Activated gamma-delta T cell treated with anti-CD3 and anti-CD28 coated beads, Interleukin-2, amount 50 U/mL, for 16 hours (primary cell): Measurements from ENCODE around the gene PCGF5.
A peak's percentile ranks its signal among the peaks of the same experiment; 100 is the strongest.
"Not testable (repeated sequence)": the region's sequence is repeated elsewhere in the genome, so short reads cannot be mapped to it uniquely, and the experiment has no call there.

Source experiments
- DNase-seq: peaks from one replicate; pipeline ENCODE4 v3.0.0-alpha.2; 2020; ENCODE audit warnings: low read depth

PCGF5 gene

DNA sequence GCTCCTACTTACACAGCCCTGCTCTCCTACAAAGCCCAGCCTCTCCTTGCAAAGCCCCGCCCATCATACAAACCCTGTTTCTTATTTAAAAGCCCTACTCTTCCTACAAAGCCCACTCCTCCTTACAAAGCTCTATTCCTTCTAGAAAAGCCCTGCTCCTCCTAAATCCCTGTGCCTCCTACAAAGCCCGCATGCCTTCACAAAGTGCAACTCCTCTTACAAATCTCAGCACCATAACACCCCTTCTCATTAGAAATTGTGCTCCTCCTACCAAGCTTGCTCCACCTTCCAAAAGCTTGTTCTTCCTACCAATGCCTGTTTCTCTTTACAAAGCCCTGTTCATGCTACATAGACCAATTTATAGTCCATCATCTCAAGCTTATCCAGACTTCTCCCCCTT is 66.1 kb downstream of the PCGF5 start:
- DNase-seq, result no peak

DNA sequence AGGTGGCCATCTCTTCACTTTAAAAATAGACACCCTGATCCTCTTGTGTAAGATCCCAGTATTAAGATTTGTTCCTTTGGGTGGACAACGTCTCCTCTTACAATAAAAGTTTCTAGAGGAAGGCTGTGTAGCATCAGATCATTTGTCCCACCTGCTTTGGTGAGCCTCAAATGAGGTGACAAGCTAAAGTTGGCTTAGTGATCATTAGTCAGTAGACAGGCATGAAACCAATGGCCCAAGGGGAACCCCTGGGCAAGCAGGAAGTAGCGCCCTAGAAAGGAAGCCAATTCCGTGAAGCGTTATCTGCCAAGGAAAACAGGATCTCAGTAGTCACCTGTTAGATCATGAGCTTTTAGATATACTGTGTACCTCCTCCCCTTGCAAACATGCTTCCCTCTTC is 66.8 kb downstream of the PCGF5 start:
- no peak for DNase-seq

DNA sequence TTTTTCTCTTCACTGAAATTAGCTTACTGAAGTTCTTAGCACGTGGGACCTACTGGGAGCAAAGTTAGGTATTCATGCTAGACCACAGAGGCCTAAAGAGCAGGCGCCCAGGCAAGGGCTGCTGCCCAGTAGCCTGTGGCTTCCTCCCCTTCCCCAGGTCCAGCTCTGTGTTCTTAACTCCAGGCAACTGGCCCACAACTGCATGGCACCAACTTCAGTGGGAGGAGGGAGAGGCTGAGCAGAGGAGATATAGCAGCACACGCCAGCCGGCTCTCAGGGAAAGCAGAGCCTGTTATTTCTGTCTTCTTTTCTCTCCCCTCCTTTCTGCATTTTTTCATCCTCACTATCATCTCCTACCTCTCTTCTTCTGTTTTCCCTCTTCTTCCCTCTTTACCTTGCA is 67.4 kb downstream of the PCGF5 start:
- no peak for DNase-seq

DNA sequence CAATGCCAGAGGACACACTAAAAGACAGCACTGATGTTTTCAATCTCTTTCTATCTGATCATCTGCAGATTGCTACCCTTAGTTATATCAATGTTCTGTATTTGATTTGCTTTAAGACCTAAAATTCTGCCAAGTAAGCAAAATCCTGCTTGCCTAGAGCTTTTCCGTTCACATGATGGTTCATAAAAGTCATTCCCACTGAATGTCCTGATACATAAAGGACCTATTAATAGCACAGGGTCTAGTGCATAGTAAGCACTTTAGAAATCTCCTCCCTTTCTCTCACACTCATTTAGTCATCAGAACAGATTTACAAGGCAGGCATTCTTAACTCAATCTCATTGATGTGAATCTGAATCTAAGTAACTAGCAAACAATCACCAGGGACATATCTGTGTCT is 68.8 kb downstream of the PCGF5 start:
- DNase-seq, result no peak

DNA sequence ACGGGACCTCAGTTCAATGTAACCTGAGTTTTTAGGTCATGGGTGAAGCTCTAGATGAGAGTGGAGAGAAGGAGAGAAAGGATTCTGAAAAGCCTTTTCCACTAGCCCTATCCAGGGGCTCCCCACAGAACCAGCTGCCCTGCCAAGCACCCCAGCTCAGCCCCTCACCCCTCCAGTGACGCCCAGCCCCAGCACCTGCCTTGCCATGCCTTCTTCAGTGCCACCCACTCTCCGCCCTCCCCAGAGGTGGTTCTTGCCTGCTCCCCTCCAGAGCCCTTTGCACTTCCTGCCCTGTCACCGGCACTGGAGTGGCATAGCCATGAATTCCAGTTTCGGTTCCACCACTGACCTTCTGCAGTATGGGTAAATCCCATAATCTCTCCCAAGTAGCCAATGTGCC is 70.1 kb downstream of the PCGF5 start:
- DNase-seq, result no peak

DNA sequence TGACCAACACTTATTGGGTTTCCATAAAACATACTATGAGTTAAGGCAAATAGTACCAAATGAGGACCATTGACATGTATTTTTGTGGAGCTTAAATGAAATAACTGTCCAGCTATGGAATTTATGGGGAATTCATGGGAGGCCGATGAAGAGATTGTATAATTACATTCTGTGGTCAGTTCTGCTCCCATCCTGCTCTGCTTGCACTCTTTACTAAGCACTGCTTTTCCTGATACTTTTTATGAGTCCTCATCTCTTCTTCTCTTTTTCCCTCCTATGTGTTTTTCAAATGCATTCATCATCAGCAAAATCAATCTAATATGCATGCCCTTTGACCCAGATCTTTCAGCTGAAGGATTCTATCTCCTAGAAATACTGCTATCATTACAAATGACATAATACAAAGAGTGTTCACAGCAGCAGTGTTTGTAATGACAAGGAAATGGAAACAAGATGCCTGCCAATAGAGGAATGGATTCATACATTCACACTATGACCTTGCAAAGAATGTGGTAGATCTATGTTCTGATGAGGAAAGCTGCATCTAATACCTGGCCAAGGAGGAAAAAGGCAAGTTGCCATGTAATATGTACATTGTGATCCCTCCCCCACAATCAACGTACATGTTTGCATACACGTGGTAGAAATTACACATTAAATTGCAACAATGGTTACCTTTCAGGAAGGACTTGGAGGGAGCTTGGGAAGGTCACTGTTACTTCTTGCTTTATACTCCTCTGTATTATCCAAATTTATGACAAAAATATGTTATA is 73.9 kb downstream of the PCGF5 start:
- no peak for DNase-seq

DNA sequence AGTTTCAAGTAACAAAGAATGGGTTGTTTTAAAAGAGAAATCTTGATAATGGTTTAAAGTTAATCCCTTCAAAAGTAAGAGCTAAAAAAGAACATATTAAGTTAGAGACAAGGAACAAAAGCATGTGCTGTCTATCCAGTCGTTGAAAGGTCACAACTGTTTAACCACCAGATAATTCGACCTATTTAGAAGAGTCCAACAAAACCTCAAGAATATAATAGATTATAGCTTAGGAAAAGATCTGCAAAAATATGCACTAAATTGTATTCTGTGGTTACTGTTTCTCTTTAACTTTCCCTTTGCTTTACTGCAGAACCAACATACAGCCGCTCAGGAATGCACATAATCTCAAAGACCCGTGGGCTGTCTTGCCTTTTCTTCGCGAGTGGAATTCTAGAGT is 74.9 kb downstream of the PCGF5 start:
- no peak for DNase-seq

DNA sequence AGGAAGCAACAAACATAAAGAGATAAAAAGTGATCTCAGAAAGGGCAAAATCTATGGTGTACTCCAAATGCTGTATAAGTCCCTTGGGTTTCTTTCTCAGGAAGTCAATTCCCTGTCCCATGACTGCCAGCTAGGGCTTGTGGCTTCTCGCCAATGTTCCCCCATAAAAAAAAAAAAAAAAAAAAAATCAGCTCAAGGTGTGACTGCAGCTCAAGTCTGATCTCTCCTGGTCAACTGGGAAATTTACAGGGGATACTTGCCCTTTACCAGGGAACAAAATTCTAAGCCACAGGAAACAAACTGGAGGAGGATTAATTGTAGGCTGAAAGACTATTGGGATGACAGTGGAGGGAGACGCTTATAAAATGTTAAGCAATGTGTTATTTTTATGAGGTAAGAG is 76.0 kb downstream of the PCGF5 start:
- DNase-seq, result no peak

DNA sequence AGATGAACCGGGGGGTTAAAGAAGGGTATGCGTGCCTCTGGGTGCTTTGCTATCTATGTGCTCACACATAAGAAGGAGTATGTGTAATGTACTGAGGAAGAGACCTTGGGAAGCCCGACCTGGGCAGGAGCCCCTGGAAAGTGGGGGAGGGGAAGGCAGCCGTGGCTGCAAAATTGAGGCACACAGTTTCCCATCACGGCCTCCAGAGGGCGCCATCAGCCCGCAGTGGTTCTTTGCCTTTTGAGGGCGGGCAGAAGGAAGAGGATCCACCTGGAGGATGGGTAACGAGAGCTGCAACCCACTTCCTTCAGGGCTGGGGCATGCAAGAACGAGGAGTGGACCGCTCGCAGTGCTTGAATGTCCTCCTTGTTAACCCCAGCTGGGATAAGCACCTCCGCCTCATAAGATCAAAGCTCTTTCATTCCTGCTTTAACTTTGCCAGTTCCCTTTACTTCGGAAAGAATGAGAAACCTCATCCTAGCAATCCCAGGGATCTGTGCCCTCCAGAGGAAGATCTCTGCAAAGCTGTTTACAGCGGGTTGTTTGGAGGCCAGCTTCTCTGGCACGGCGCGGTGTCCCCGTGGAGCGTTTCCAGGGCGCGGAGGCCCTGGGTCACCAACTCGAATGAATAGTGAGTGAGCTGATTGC is 77.9 kb downstream of the PCGF5 start:
- peak; percentile 65 for DNase-seq

DNA sequence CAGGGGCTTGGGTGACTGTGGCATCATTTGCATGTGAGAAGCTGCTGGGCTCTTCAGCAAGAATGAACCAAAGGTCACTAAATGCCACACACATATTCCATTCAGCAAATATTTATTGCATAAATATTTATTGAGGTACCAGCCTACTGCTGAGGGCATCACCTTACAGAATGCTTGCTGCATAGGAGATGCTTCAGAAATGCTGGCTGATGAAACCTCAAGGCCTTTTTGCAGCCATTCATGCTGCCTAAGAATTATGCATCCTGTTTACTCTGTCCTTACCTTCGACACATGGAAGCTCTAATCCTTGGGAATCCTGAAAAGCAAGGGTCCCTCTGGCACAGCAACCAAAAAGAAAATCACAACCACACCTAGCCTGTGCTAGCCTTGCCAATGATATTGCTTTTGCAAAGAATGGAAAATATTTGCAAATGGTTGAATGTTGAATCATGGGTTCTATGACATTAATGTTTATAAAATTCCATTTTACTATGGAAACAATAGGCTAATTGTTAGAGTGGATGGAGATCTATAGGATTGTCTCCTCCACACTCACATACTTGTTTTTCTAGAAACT is 79.6 kb downstream of the PCGF5 start:
- no peak for DNase-seq

DNA sequence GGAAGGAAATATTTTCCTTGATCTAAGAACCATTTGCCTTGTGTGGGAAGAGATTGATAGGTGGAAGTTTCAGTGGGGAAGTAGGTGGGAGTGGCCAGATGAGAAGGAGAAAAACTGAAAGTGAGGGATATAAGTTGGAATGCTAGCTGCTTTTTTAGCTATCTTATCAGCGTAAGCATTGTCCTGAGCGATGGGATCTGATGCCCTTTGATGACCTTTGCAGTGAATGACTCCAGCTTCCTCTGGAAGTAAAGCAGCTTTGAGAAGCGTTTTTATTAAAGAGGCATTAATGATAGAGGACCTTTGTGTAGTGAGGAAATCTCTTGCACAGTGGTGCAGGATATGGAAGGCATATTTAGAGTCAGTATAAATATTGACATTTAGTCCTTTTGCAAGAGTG is 82.5 kb downstream of the PCGF5 start:
- DNase-seq, result not testable (repeated sequence)

DNA sequence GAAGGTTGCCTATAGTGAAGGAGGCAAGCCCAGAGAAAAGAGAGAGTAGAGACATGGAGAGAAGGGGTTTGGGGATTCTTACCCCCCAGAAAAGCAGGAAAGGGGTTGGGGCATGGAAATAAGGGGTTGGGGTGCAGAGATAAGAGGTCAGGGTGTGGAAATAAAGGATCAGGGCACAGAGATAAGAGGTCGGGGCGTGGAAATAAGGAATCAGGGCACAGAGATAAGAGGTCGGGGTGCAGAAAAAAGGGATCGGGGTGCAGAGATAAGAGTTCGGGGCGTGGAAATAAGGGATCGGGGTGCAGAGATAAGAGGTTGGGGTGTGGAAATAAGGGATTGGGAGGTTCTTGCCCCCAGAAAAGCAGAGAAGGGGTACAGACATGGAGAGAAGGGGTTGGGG is 85.5 kb downstream of the PCGF5 start:
- DNase-seq, result not testable (repeated sequence)

DNA sequence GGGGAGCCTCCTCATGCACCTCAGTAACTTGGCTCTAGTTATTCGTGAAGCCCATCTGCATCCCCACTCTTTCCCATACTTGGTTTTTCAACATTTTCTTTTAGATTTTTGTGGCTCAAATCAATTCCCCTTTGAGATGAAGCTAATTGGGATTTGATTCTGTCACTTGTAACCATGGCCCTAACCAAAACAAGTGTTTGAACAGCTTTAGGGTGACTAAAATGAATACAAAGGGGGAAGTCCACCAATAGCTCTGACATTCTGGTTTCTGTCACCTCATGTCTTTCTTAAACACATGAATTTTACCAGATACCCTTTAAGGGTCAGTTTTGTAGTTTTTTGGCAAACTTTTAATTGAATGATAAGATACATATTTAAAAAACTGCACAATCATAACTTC is 87.0 kb downstream of the PCGF5 start:
- DNase-seq, result no peak

DNA sequence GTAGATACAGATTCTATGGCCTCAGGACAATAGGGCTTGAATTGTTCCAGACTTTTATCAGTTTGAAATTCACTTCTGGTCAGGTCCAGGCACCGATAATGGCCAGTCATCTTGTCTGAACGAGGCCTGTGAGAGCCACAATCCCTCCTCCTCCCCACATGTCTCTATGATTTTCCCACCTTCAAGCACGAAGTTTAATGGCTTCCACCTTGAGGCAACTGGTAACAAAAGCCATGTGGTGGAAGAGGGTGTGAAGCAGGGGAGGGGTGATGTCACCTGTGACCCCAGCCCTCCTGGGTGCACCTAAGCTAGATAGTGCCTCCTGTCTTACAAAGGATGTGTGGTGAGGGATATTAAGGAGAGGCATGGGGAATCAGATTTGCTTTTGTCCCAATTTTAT is 89.2 kb downstream of the PCGF5 start:
- DNase-seq, result no peak

DNA sequence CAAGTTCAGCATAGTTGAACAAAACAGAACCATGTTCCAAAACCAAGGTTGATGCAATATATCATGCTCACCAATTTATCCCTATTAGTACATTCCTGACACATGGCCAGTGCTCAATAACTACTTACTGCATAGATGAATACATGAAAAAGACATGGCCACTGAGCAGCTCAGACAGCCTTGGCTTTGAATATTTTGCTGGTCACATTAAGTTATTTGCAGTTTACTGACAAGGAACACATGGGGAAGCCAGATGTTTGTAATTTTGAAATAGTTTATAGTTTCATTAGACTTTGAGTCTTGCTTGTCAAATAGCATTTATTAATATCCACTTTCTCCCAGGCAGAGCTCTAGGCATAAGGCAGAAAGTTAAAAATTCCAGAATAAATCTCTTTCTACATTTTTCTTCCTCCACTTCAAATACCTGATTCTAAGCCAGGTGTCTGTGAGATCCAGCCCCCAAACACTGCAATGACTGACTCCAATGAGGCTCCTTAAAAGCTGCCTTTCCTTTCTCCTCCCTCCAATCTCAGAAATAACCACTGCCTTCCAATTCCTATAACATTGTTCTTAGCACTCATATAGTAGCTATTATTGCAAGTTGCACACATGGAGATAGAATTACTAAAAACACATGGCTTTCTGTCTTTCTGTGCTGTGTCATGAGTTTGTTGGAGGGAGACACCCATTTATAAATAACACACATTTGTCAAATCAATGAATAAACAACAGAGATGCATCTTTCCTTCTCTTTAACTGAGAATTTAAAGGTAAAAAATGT is 91.3 kb downstream of the PCGF5 start:
- no peak for DNase-seq

DNA sequence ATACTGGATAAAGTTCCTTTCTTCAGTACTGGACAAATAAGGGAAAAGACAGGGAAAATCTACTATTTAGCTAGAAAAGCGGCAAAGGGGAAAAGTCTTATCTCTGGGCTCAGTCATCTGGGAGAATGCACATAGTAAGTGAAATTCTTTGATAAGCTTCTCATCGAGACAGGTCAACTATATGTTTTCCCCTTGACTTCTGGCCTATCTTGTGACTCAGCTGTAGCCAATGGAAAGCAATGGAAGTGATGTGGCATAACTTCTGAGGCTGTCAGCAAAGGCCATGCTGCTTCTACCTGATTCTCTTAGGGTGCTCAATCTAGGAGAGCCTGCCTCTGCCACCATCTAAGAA is 91.9 kb downstream of the PCGF5 start:
- DNase-seq, result no peak

DNA sequence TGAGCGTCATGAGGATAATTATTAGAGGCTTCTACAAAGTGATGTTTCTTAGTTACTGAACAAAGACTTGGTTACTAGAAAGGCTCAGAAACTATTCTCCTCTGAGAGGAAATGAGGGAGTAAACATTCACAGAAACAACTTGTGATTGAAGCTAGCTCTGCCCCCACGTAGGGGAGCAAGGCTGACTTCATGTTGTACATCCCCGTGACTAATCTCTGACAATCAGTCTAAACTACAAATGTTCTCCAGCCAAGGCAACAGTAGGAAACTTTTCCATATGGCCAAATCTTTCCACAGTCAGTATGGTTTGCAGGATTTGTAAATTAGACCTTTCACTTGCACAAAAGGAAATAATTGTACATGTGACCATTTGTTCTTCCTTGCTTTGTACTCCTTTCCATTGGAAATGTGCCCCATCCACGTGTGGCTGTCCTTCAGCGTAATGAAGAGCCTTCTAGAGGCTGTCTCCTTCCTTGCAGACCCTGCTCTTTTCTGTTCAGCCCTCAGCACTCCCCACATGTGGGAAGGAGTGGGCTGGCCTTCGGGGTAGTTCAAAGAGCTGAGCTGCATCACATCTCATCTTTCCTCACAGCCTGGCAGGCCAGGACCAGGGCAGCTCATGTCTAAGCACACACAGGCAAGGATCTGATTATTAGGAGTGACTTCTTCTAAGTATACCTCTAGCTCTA is 93.5 kb downstream of the PCGF5 start:
- no peak for DNase-seq

DNA sequence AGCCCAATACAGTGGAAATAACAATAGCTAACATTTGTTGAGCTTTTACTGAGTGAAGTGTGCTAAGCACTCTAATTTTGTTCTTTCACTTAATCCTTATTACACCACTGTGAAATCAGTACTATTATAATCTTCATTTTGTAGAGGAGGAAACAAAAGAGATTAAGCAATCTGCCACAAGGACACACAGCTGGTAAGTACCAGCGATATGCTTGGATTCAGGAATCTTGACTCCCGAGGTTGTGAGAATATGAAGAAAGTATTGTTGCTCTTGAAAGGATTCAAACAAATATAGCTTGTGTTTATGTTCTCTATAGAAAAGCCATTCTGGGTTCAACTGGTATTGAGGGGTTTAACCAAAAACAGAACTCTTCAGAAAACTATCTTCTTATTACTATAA is 96.0 kb downstream of the PCGF5 start:
- no peak for DNase-seq

DNA sequence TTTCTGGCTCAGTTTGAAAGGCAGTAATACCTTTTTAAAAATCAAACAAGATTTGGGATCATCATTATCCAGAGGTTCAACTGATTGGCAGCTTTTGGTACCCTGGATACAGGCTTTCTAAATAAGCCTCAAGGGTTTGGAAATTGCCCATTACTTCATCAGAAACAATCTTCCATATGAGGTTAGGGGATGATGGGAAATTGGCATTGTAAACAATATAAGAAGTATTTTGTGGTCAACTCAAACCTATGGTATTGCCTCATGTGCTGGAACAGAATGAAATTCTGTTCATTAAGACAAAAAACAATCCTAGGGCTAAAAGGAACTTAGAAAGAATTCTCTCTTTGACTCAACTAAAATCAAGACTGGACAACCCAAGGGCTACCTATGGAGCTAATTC is 97.1 kb downstream of the PCGF5 start:
- no peak for DNase-seq

DNA sequence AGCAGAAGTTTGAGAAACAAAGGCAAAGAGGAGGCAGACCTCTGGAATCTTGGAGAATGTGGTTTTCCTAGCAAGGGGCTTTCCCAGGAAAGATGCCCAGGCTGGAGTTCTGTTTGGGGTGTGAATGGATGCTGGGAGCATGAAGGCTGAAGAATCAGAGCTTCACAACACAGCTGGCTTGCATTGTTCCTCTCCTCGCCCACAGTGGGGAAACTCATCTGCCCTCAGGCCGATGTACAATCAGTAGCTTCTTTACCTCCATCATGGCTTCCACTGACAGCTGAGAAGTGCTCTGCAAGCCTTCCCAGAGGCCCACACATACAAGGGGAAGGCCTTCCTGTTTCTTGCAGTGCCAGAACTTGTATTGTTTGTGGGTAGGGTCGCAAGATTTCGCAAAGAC is 98.9 kb downstream of the PCGF5 start:
- no peak for DNase-seq

DNA sequence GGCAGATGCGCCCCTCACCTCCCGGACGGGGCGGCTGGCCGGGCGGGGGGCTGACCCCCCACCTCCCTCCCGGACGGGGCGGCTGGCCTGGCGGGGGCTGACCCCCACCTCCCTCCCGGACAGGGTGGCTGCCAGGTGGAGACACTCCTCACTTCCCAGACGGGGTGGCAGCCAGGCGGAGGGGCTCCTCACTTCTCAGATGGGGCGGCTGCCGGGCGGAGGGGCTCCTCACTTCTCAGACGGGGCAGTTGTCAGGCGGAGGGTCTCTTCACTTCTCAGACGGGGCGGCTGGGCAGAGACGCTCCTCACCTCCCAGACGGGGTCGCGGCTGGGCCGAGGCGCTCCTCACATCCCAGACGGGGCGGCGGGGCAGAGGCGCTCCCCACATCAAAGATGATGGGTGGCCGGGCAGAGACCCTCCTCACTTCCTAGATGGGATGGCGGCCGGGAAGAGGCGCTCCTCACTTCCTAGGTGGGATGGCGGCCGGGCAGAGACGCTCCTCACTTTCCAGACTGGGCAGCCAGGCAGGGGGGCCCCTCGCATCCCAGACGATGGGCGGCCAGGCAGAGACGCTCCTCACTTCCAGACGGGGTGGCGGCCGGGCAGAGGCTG is 102.9 kb downstream of the PCGF5 start:
- not testable (repeated sequence) for DNase-seq
